Keratinocyte (primary cell): Measurements from ENCODE around the gene NLGN2.

Experiments used
- EZH2 ChIP-seq: IDR thresholded peaks from one replicate; pipeline ENCODE4 v1.6.1; 2012; ENCODE audit warnings: inconsistent platforms, mild to moderate bottlenecking, low read length, moderate library complexity
- TF ChIP-seq, protein P1 (sequence below), 3 experiments: IDR thresholded peaks in 1 of 3; conservative IDR thresholded peaks in 1 of 3; optimal IDR thresholded peaks in 1 of 3; 2 replicates in 2 of 3; 3 replicates in 1 of 3; pipeline versions ENCODE3 to v1.5.1; 2011; ENCODE audit warnings: low read length in 3 of 3, mild to moderate bottlenecking in 3 of 3, moderate library complexity in 2 of 3, control low read depth in 1 of 3, inconsistent platforms in 1 of 3; ENCODE audit not compliant: insufficient read depth in 2 of 3; ENCODE audit errors: extremely low read depth in 1 of 3

DNA sequence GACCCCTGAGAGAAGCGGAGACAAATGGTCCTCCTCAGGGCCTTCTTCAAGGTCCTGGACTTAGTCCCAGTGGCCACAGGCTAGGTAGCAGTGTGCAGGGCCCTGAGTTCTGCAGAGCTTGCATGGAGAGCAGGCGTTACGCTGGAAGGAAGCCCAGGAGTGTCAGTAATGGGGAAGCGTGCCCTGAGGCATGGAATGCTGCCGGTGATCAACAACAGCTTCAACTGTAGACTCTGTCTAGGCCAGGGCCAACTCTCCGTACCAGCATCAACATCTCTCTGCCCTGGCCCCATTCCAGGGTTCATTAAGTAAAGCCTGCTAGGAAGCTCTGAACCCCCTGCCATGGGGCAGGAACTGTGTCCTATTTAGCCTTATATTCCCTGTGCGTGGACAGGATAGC is 27.3 kb upstream of the NLGN2 start:
- TF ChIP-seq, protein P1, sequence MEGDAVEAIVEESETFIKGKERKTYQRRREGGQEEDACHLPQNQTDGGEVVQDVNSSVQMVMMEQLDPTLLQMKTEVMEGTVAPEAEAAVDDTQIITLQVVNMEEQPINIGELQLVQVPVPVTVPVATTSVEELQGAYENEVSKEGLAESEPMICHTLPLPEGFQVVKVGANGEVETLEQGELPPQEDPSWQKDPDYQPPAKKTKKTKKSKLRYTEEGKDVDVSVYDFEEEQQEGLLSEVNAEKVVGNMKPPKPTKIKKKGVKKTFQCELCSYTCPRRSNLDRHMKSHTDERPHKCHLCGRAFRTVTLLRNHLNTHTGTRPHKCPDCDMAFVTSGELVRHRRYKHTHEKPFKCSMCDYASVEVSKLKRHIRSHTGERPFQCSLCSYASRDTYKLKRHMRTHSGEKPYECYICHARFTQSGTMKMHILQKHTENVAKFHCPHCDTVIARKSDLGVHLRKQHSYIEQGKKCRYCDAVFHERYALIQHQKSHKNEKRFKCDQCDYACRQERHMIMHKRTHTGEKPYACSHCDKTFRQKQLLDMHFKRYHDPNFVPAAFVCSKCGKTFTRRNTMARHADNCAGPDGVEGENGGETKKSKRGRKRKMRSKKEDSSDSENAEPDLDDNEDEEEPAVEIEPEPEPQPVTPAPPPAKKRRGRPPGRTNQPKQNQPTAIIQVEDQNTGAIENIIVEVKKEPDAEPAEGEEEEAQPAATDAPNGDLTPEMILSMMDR (optimal IDR thresholded peaks at IDR 0.05 in 1 of 3, IDR thresholded peaks at IDR 0.05 in 1 of 3, conservative IDR thresholded peaks at IDR 0.05 in 1 of 3; ENCODE audit: extremely low read depth in 1 of 3, insufficient read depth in 2 of 3, low read length in 3 of 3): no peak
- no peak for TF ChIP-seq EZH2
